Testis (tissue), 3 donors: Measurements from ENCODE around the gene DIABLO. TPM values are rescaled to one million over a fixed set of nuclear protein-coding genes. Genes with fewer than 3 reads are reported as not detected.
A peak's percentile ranks its signal among the peaks of the same experiment; 100 is the strongest.

ENCODE experiments used
- DNase-seq: peaks from one replicate; pipeline ENCODE4 v3.0.0-alpha.2; 2019
- H3K27ac ChIP-seq, 2 donors: fragments of 200-600 bp; sonication (generic); one replicate each; pipeline ENCODE4 v1.5.1; 2019
- H3K27me3 ChIP-seq: fragments of 200-600 bp; sonication (generic); one replicate; pipeline ENCODE4 v1.5.1; 2019
- H3K36me3 ChIP-seq: fragments of 200-600 bp; sonication (generic); one replicate; pipeline ENCODE4 v1.5.1; 2017; ENCODE audit warnings: low read depth; ENCODE audit errors: missing control alignments
- H3K4me1 ChIP-seq: fragments of 200-600 bp; sonication (generic); one replicate; pipeline ENCODE4 v1.5.1; 2019
- H3K4me3 ChIP-seq, 2 donors: fragments of 200-600 bp; sonication (generic); one replicate each; pipeline ENCODE4 v1.5.1; 2017 to 2019
- H3K9me3 ChIP-seq: fragments of 200-600 bp; sonication (generic); one replicate; pipeline ENCODE4 v1.5.1; 2017
- CTCF ChIP-seq, 3 experiments: fragments of 450-650 bp in 2 of 3; fragments of 200-600 bp in 1 of 3; sonication (generic) in 1 of 3; IDR thresholded peaks; one replicate each; pipeline ENCODE4 v1.5.1; 2016 to 2019; ENCODE audit warnings: antibody characterized with exemption in 3 of 3, mild to moderate bottlenecking in 2 of 3, moderate library complexity in 1 of 3
- POLR2A ChIP-seq: fragments of 450-650 bp; IDR thresholded peaks from one replicate; pipeline ENCODE4 v1.6.1; 2017; ENCODE audit warnings: antibody characterized with exemption, mild to moderate bottlenecking, moderate library complexity
- WGBS, 2 donors: methylation state at CpG; one replicate each; pipeline ENCODE4 v1.1.5; 2018; 5-methylcytosine and 5-hydroxymethylcytosine counted together
- intact Hi-C: fragments of 100-400 bp; cut with DNase I; formaldehyde crosslinking; loops from one replicate; pipeline ENCODE4 v1.15.1; 2023; ENCODE audit warnings: low total_unique reads
- polyA plus RNA-seq: library from polyadenylated mRNA; stranded (reverse); fragments of 350-450 nt; fragmentation: Illumina TruSeq; extraction: RNeasy Lipid Tissue Mini Kit (QIAGEN cat#74804); gene quantifications from one replicate; pipeline ENCODE4 v1.2.3, GENCODE V29; 2014; ENCODE audit warnings: low read depth, low replicate concordance; ENCODE audit not compliant: insufficient read depth
- total RNA-seq, 2 donors: library from RNA; depleted of rRNA; stranded (reverse); fragments of >200 nt; gene quantifications; one replicate each; pipeline ENCODE4 v1.2.3, GENCODE V29; 2016

The DIABLO gene
- total and polyA plus RNA-seq, 3 donors from 2014 or later = 138 to 204 (median 203) TPM

GRCh38 chr12:122232691-122233090 is 6.8 kb upstream of the DIABLO start:
- Histone ChIP-seq H3K27ac (no peak overlapping the region), H3K36me3 (no peaks in the 10 kb centered on the region), H3K27me3 (no peaks in the 10 kb centered on the region), H3K9me3 (no peaks in the 10 kb centered on the region), H3K4me3 (no peak overlapping the region), H3K4me1 (no peaks in the 10 kb centered on the region)
- intact Hi-C loops = no loop called here
- 92 to 96% methylated on average over 10 of the region's 10 CpGs for WGBS, 2 donors
- TF ChIP-seq POLR2A = no peak
- no peak for TF ChIP-seq CTCF (IDR thresholded peaks at IDR 0.05)
- DNase-seq = no peak

- TF ChIP-seq POLR2A (no peak), CTCF (IDR thresholded peaks at IDR 0.05) (no peak)
- WGBS, 2 donors = 77 to 80% methylated on average over 6 of the region's 6 CpGs
- Histone ChIP-seq H3K36me3 (no peaks in the 10 kb centered on the region), H3K27ac (no peak overlapping the region), H3K27me3 (no peaks in the 10 kb centered on the region), H3K4me1 (peaks cover 5% of the 10 kb centered on the region), H3K9me3 (no peaks in the 10 kb centered on the region), H3K4me3 (no peak overlapping the region)
- DNase-seq = no peak
- intact Hi-C loops = no loop called here
These were observed 4.9 kb upstream of the DIABLO start for GRCh38 chr12:122230798-122231197.

GRCh38 chr12:122228092-122228491 is 2.2 kb upstream of the DIABLO start:
- H3K9me3 ChIP-seq = no peaks in the 10 kb centered on the region
- no peaks in the 10 kb centered on the region for H3K36me3 ChIP-seq
- no peak overlapping the region for H3K27ac ChIP-seq
- DNase-seq = no peak
- WGBS, 2 donors = 76 to 87% methylated on average over 5 of the region's 5 CpGs
- no peaks in the 10 kb centered on the region for H3K27me3 ChIP-seq
- intact Hi-C loops = no loop called here
- no peak overlapping the region for H3K4me3 ChIP-seq
- H3K4me1 ChIP-seq = peaks cover 19% of the 10 kb centered on the region
- TF ChIP-seq POLR2A (no peak), CTCF (IDR thresholded peaks at IDR 0.05) (no peak)

- DNase-seq = no peak
- Histone ChIP-seq H3K27me3 (no peaks in the 10 kb centered on the region), H3K9me3 (no peaks in the 10 kb centered on the region), H3K27ac (no peak overlapping the region), H3K36me3 (no peaks in the 10 kb centered on the region), H3K4me3 (no peak overlapping the region), H3K4me1 (peaks cover 22% of the 10 kb centered on the region)
- intact Hi-C loops = no loop called here
- 69 to 77% methylated on average over 9 to 17 of the region's 17 CpGs for WGBS, 2 donors
- TF ChIP-seq CTCF (IDR thresholded peaks at IDR 0.05) = no peak
- no peak for TF ChIP-seq POLR2A
These were observed 1.5 kb upstream of the DIABLO start for GRCh38 chr12:122227341-122227740.

- no peaks in the 10 kb centered on the region for H3K9me3 ChIP-seq
- peak overlapping the region; percentile 80 to 97 for H3K4me3 ChIP-seq
- intact Hi-C loops = no loop called here
- no peaks in the 10 kb centered on the region for H3K27me3 ChIP-seq
- H3K36me3 ChIP-seq = no peaks in the 10 kb centered on the region
- H3K4me1 ChIP-seq = peaks cover 26% of the 10 kb centered on the region
- TF ChIP-seq CTCF (IDR thresholded peaks at IDR 0.05) (no peak), POLR2A (no peak)
- DNase-seq = peak; percentile 21
- H3K27ac ChIP-seq = peak overlapping the region in 1 of 2 donors; percentile 34
- 5 to 16% methylated on average over 14 to 53 of the region's 55 CpGs for WGBS, 2 donors
These were observed 694 bp upstream of the DIABLO start for GRCh38 chr12:122226366-122227125.
